RWPE1 (cell line): ENCODE measurements around the gene DAPK1.

ENCODE experiments used
- CTCF ChIA-PET: fragments of 350-600 bp; sonication (Branson Sonifier 250); formaldehyde crosslinking; extraction: SDS; loops from one replicate; lab custom pipeline; 2021; lab: Yijun Ruan, JAX
- POLR2A ChIA-PET: fragments of 400-600 bp; formaldehyde crosslinking; extraction: SDS; loops from one replicate; lab custom pipeline; 2020; ENCODE audit warnings: antibody characterized with exemption; ENCODE audit not compliant: low non-redundant PET; lab: Yijun Ruan, JAX
- DNase-seq: peaks from one replicate; pipeline ENCODE4 v3.0.0; 2012; ENCODE audit warnings: low spot score
- H3K27ac ChIP-seq: fragments of 450-650 bp; 2 replicates; pipeline ENCODE4 v1.5.1; 2017
- CTCF ChIP-seq: fragments of 450-650 bp; conservative IDR thresholded peaks from 2 replicates; pipeline ENCODE4 v1.5.1; 2017; ENCODE audit warnings: low read depth, mild to moderate bottlenecking

DAPK1 gene

DNA sequence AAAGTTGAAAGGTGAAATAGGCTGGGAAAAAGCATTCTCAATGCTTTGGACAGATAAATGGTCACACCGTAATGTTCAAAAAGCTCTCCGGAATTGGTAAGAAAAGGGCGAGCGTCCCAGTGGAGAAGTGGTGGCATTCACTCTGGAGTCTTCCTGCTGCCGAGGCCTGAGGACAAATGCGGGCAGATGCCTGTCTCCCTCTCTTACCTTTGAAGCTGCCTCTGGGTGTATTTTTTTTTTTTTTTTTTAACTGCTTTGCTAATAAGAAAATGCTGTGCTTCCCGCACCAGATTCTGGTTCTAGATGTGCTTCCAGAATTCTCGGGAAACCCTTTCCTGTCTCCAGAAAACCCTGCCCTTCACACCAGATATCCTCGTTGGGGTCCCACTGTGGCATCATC lies 203.8 kb downstream of the DAPK1 start:
- CTCF ChIA-PET: interaction anchor here (0.6 to 0.8 kb wide), 2 partner anchors 329 to 1056 kb away, joined by 3 read pairs; no protein-coding TSS in a partner anchor
- no peak for DNase-seq
- no peak for TF ChIP-seq CTCF
- POLR2A ChIA-PET: no interaction called here
- H3K27ac ChIP-seq: no peak overlapping the region

- no peak for TF ChIP-seq CTCF
- POLR2A ChIA-PET: no interaction called here
- CTCF ChIA-PET: interaction anchor here (0.6 to 0.8 kb wide), 2 partner anchors 330 to 1056 kb away, joined by 3 read pairs; no protein-coding TSS in a partner anchor
Measured at GRCh38 chr9:87701931-87702421, 204.3 kb downstream of the DAPK1 start.

GRCh38 chr9:87702921-87703320 lies 205.3 kb downstream of the DAPK1 start:
- ChIA-PET POLR2A (no interaction called here), CTCF (interaction anchor here (0.6 to 0.9 kb wide), 2 partner anchors 23 to 360 kb away, joined by 3 to 5 read pairs; no protein-coding TSS in a partner anchor)
- no peak for DNase-seq
- TF ChIP-seq CTCF: no peak
- no peak overlapping the region for H3K27ac ChIP-seq

More at GRCh38 chr9:87701931-87702421, 204.3 kb downstream of the DAPK1 start:
- H3K27ac ChIP-seq: no peak overlapping the region
- DNase-seq: no peak

DNA sequence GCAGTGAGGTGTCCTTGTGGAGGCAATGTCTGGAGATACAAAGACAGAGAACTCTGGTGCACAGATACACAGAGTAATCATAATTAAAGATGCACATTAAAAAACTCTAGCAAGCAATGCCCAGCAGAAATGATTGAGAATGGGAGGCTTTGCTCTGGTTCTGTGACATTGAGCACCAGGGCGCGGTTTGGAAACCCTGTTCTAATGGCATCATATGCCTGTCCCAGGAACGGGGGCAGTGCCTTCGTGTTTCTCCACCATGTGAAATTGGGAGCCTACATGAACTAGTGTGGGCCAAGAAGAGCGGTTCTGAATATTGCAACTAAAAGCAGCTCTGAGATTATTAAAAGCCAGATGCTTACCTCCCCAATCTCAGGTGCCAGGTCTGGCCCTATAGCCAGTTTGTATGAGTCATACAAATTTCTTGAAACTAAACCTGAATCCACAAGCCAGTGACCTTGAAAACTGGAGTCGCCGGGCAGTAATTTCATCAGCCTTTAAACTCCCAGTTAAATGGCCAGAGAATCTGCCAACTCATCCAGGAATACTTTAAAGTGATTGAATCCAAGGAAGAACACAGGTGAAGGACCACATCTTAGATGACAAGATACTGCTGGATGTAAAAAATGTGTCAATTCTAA lies 206.1 kb downstream of the DAPK1 start:
- TF ChIP-seq CTCF: no peak
- no peak overlapping the region for H3K27ac ChIP-seq
- ChIA-PET POLR2A (no interaction called here), CTCF (interaction anchor here (0.6 to 0.9 kb wide), 3 partner anchors 24 to 361 kb away, joined by 3 to 5 read pairs (median 3); no protein-coding TSS in a partner anchor)
- DNase-seq: no peak

DNA sequence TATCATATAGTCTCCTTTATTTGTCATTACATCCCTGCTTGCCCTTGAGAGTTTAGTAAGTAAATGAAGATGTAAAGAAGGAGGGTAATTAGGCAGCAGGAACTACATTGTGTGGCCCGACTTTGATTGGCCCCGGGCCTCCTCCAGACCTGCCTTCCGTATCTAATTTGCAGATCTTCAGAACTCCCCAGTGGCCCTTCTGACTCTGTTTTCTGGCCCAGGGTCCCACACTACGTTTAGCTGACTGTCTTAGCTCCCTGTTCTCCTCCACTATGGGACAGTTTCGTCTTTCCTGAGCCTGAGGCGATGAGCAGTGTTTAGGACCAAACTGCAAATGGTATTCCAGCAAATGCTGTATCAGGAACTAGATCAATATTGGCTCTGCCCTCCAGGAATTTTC lies 206.7 kb downstream of the DAPK1 start:
- ChIA-PET CTCF (no interaction called here), POLR2A (no interaction called here)
- H3K27ac ChIP-seq: no peak overlapping the region
- DNase-seq: no peak
- TF ChIP-seq CTCF: no peak

GRCh38 chr9:87706066-87706739 lies 208.5 kb downstream of the DAPK1 start:
- DNase-seq: no peak
- ChIA-PET CTCF (no interaction called here), POLR2A (no interaction called here)
- H3K27ac ChIP-seq: no peak overlapping the region
- no peak for TF ChIP-seq CTCF
